SK-N-SH treated with all-trans-retinoic acid at 6 μM for 48 hours (cell line): ENCODE measurements around the gene SUGP2.

Experiments used
- BACH2 ChIP-seq: fragments of 250-450 bp; sonication (Bioruptor Pico); IDR thresholded peaks from 2 replicates; pipeline ENCODE4 v1.9.0; 2021; ENCODE audit warnings: mild to moderate bottlenecking, borderline replicate concordance
- TCF4 ChIP-seq: fragments of 250-450 bp; sonication (Bioruptor Pico); IDR thresholded peaks from 2 replicates; pipeline ENCODE4 v1.8.0; 2021; ENCODE audit warnings: mild to moderate bottlenecking, moderate library complexity, borderline replicate concordance
- ZFP30 ChIP-seq: fragments of 450-650 bp; formaldehyde crosslinking; IDR thresholded peaks from 2 replicates; pipeline ENCODE4 v1.5.0; 2022; ENCODE audit warnings: mild to moderate bottlenecking, moderate library complexity
- ZNF70 ChIP-seq: fragments of 450-650 bp; formaldehyde crosslinking; IDR thresholded peaks from 2 replicates; pipeline ENCODE4 v1.5.0; 2020; ENCODE audit warnings: mild to moderate bottlenecking, moderate library complexity
- TF ChIP-seq, protein P1 (sequence below): fragments of 250-450 bp; sonication (Bioruptor Pico); IDR thresholded peaks from 2 replicates; pipeline ENCODE4 v1.8.0; 2021; ENCODE audit warnings: low read depth, mild to moderate bottlenecking, moderate library complexity, borderline replicate concordance

DNA sequence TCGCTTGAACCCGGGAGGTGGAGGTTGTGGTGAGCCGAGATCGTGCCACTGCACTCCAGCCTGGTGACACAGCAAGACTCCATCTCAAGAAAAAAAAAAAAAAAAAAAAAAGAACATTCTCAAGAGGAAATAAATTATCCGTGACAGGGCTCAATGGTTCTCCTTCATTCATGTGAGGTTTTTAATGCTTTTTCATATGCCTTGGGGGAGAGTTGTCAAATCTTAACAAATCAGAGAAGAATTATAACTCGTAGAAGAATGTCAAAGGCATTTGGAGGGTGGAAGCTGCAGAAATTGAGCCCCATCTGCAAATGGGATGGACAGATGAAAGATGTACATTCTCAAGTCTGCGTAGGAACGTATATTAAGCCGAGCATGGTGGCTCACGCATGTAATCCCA, 57.4 kb downstream of the SUGP2 start:
- TF ChIP-seq BACH2 (no peak), TCF4 (CRISPR knock-in tag) (no peak), ZFP30 (CRISPR knock-in tag) (no peak), ZNF70 (CRISPR knock-in tag) (no peak)
- TF ChIP-seq, protein P1, sequence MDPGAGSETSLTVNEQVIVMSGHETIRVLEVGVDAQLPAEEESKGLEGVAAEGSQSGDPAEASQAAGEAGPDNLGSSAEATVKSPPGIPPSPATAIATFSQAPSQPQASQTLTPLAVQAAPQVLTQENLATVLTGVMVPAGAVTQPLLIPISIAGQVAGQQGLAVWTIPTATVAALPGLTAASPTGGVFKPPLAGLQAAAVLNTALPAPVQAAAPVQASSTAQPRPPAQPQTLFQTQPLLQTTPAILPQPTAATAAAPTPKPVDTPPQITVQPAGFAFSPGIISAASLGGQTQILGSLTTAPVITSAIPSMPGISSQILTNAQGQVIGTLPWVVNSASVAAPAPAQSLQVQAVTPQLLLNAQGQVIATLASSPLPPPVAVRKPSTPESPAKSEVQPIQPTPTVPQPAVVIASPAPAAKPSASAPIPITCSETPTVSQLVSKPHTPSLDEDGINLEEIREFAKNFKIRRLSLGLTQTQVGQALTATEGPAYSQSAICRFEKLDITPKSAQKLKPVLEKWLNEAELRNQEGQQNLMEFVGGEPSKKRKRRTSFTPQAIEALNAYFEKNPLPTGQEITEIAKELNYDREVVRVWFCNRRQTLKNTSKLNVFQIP (CRISPR knock-in tag) = no peak
